ENCODE data around the gene PRR14. TPM values are rescaled to one million over a fixed set of nuclear protein-coding genes. Genes with fewer than 3 reads are reported as not detected.

PRR14 gene
- total and polyA plus RNA-seq, 2 experiments from 2014 or later = 28.5 to 33.7 TPM

- no peak overlapping the region for H3K27ac ChIP-seq
- TF ChIP-seq CTCF (IDR thresholded peaks at IDR 0.05; ENCODE audit: low read depth, low read length) = no peak
- H3K27me3 ChIP-seq = peaks cover 7% of the 10 kb centered on the region
- H3K4me1 ChIP-seq (ENCODE audit: low read depth) = no peaks in the 10 kb centered on the region
- no peaks in the 10 kb centered on the region for H3K9me3 ChIP-seq (ENCODE audit: low read depth)
- DNase-seq (ENCODE audit: low read depth in 1 of 2, low spot score in 1 of 2) = no peak
- H3K4me3 ChIP-seq = no peak overlapping the region
- H3K36me3 ChIP-seq = no peaks in the 10 kb centered on the region
Observed at GRCh38 chr16:30645727-30646126, 5.0 kb upstream of the PRR14 start.

GRCh38 chr16:30647274-30647571 is 3.5 kb upstream of the PRR14 start:
- no peaks in the 10 kb centered on the region for H3K4me1 ChIP-seq (ENCODE audit: low read depth)
- H3K27ac ChIP-seq = no peak overlapping the region
- TF ChIP-seq CTCF (IDR thresholded peaks at IDR 0.05; ENCODE audit: low read depth, low read length) = no peak
- no peak overlapping the region for H3K4me3 ChIP-seq
- no peaks in the 10 kb centered on the region for H3K9me3 ChIP-seq (ENCODE audit: low read depth)
- no peak for DNase-seq (ENCODE audit: low read depth in 1 of 2, low spot score in 1 of 2)
- peaks cover 5% of the 10 kb centered on the region for H3K27me3 ChIP-seq
- H3K36me3 ChIP-seq = no peaks in the 10 kb centered on the region

GRCh38 chr16:30649725-30650368 is 913 bp upstream of the PRR14 start:
- Histone ChIP-seq H3K27ac (peak overlapping the region; percentile 18), H3K36me3 (peaks cover 7% of the 10 kb centered on the region), H3K9me3 (ENCODE audit: low read depth) (no peaks in the 10 kb centered on the region), H3K4me1 (ENCODE audit: low read depth) (no peaks in the 10 kb centered on the region), H3K4me3 (no peak overlapping the region), H3K27me3 (peaks cover 5% of the 10 kb centered on the region)
- no peak for DNase-seq (ENCODE audit: low read depth in 1 of 2, low spot score in 1 of 2)
- no peak for TF ChIP-seq CTCF (IDR thresholded peaks at IDR 0.05; ENCODE audit: low read depth, low read length)

- no peaks in the 10 kb centered on the region for H3K4me1 ChIP-seq (ENCODE audit: low read depth)
- H3K9me3 ChIP-seq (ENCODE audit: low read depth) = no peaks in the 10 kb centered on the region
- H3K27ac ChIP-seq = peak overlapping the region; percentile 37
- peak; percentile 74 to 75 for DNase-seq (ENCODE audit: low read depth in 1 of 2, low spot score in 1 of 2)
- peaks cover 11% of the 10 kb centered on the region for H3K36me3 ChIP-seq
- H3K27me3 ChIP-seq = no peaks in the 10 kb centered on the region
- H3K4me3 ChIP-seq = peak overlapping the region; percentile 56
- peak; percentile 51 for TF ChIP-seq CTCF (IDR thresholded peaks at IDR 0.05; ENCODE audit: low read depth, low read length)
Observed at GRCh38 chr16:30651124-30652004, 604 bp downstream of the PRR14 start.

GRCh38 chr16:30652005-30652296 is 1.2 kb downstream of the PRR14 start:
- no peaks in the 10 kb centered on the region for H3K4me1 ChIP-seq (ENCODE audit: low read depth)
- H3K27me3 ChIP-seq = no peaks in the 10 kb centered on the region
- H3K4me3 ChIP-seq = peak overlapping the region; percentile 56
- H3K27ac ChIP-seq = no peak overlapping the region
- TF ChIP-seq CTCF (IDR thresholded peaks at IDR 0.05; ENCODE audit: low read depth, low read length) = no peak
- no peak for DNase-seq (ENCODE audit: low read depth in 1 of 2, low spot score in 1 of 2)
- H3K9me3 ChIP-seq (ENCODE audit: low read depth) = no peaks in the 10 kb centered on the region
- H3K36me3 ChIP-seq = peaks cover 11% of the 10 kb centered on the region
